Measurements from ENCODE around the gene SMG9. TPM values are rescaled to one million over a fixed set of nuclear protein-coding genes. Genes with fewer than 3 reads are reported as not detected.
A peak's percentile ranks its signal among the peaks of the same experiment; 100 is the strongest.

SMG9 gene
- total RNA-seq, 1 donor from 2014 or later = 87.6 TPM

DNA sequence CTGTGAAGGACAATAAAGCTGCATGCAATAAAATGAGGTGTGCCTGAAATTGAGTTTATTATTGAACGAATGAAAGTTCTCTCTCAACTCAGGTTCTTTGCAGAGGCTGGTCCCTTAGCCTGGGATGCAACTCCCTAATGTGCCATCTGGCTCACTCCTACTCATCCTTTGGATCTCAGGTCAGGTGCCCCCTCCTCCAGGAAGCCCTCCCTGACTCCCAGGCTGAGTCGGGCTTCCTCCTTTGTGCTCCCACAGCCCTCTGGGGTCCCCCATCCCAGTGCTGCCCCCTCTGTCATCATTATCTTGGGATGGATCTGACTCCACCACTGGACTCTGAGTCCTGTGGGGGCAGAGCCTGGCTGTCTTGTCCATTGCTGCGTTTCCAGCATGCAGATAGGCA, 41.6 kb downstream of the SMG9 start:
- Mint-ChIP-seq H3K4me1 (no peaks in the 10 kb centered on the region), H3K27ac (ENCODE audit: unreplicated experiment) (no peak overlapping the region), H3K9me3 (peaks cover 5% of the 10 kb centered on the region), H3K27me3 (ENCODE audit: low read depth) (peaks cover 9% of the 10 kb centered on the region), H3K4me3 (no peak overlapping the region), H3K36me3 (ENCODE audit: low read depth) (no peaks in the 10 kb centered on the region)
- TF ChIP-seq, protein P1, sequence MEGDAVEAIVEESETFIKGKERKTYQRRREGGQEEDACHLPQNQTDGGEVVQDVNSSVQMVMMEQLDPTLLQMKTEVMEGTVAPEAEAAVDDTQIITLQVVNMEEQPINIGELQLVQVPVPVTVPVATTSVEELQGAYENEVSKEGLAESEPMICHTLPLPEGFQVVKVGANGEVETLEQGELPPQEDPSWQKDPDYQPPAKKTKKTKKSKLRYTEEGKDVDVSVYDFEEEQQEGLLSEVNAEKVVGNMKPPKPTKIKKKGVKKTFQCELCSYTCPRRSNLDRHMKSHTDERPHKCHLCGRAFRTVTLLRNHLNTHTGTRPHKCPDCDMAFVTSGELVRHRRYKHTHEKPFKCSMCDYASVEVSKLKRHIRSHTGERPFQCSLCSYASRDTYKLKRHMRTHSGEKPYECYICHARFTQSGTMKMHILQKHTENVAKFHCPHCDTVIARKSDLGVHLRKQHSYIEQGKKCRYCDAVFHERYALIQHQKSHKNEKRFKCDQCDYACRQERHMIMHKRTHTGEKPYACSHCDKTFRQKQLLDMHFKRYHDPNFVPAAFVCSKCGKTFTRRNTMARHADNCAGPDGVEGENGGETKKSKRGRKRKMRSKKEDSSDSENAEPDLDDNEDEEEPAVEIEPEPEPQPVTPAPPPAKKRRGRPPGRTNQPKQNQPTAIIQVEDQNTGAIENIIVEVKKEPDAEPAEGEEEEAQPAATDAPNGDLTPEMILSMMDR (conservative IDR thresholded peaks at IDR 0.05) = no peak
- no peak for DNase-seq (ENCODE audit: low read depth, low spot score)

DNA sequence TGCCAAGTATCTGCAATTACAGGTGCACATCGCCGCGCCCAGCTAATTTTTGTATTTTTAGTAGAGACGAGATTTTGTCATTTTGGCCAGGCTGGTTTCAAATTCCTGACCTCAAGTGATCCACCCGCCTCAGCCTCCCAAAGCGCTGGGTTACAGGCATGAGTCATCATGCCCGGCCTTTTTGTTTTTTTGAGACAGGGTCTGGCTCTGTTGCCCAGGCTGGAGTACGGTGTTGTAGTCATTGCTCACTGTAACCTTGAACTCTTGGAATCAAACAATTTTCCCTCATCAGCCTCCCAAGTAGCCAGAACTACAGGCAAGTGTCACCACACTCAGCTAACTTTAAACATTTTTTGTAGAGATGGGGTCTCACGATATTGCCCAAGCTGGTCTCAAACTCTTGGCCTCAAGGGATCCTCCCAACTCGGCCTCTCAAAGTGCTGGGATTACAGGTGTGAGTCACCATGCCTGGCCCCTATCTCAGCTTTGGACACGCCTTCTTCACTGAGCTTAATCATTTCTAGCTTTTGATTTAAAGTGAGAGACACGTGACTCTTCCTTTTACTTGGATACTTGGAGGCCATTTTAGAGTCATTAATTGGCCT, 42.9 kb downstream of the SMG9 start:
- Mint-ChIP-seq H3K27ac (ENCODE audit: unreplicated experiment) (no peak overlapping the region), H3K4me1 (no peaks in the 10 kb centered on the region), H3K4me3 (no peak overlapping the region), H3K36me3 (ENCODE audit: low read depth) (no peaks in the 10 kb centered on the region), H3K27me3 (ENCODE audit: low read depth) (peaks cover 9% of the 10 kb centered on the region), H3K9me3 (peaks cover 5% of the 10 kb centered on the region)
- no peak for DNase-seq (ENCODE audit: low read depth, low spot score)
- TF ChIP-seq, protein P1 (conservative IDR thresholded peaks at IDR 0.05) = no peak

DNA sequence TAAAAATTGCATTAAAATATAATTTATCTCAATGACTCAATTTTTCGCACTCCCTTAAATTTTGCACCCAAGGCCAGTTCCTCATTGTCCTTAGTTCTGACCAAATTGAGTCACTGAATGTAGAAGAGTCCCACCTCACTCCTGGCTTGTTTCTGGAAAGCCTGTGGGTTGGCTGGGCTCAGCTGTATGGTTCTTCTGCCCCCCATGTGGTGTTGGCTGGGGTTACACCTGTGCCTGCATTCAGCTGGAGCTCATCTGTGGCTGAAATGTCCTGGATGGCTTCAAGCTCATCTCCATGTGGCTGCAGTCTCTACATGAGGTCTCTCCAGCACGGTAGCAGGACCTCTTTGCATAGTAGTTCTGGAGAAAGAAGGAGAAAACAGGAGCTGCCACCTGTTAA, 46.0 kb downstream of the SMG9 start:
- TF ChIP-seq, protein P1 (conservative IDR thresholded peaks at IDR 0.05) = no peak
- Mint-ChIP-seq H3K36me3 (ENCODE audit: low read depth) (no peaks in the 10 kb centered on the region), H3K9me3 (peaks cover 5% of the 10 kb centered on the region), H3K27me3 (ENCODE audit: low read depth) (peaks cover 20% of the 10 kb centered on the region), H3K27ac (ENCODE audit: unreplicated experiment) (no peak overlapping the region), H3K4me3 (no peak overlapping the region), H3K4me1 (no peaks in the 10 kb centered on the region)
- no peak for DNase-seq (ENCODE audit: low read depth, low spot score)

DNA sequence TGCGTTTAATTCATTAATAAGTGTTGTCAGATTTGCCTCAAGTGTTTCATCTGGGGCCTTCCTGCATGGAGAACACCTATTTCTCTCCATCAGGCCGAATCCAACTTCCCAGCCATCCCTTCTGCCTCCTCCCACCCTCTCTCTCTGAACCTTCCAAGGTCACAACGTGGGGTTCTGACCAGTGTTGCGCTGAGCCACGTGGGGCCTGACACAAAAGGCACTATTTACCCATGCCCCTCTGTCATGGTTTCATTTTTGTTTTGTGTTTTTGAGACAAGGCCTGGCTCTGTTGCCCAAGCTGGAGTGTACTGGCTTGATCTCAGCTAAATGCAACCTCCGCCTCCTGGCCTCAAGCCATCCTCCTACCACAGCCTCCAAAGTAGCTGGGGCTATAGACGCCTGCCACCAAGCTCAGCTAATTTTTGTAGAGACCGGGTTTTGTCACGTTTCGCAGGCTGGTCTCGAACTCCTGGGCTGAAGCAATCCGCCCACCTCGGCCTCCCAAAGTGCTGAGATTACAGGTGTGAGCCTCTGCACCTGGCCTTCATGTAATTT, 47.5 kb downstream of the SMG9 start:
- peaks cover 5% of the 10 kb centered on the region for H3K9me3 Mint-ChIP-seq
- H3K36me3 Mint-ChIP-seq (ENCODE audit: low read depth) = no peaks in the 10 kb centered on the region
- no peak overlapping the region for H3K4me3 Mint-ChIP-seq
- peaks cover 23% of the 10 kb centered on the region for H3K27me3 Mint-ChIP-seq (ENCODE audit: low read depth)
- TF ChIP-seq, protein P1 (conservative IDR thresholded peaks at IDR 0.05) = no peak
- no peak for DNase-seq (ENCODE audit: low read depth, low spot score)
- H3K4me1 Mint-ChIP-seq = no peaks in the 10 kb centered on the region
- H3K27ac Mint-ChIP-seq (ENCODE audit: unreplicated experiment) = peak overlapping the region; percentile 38

DNA sequence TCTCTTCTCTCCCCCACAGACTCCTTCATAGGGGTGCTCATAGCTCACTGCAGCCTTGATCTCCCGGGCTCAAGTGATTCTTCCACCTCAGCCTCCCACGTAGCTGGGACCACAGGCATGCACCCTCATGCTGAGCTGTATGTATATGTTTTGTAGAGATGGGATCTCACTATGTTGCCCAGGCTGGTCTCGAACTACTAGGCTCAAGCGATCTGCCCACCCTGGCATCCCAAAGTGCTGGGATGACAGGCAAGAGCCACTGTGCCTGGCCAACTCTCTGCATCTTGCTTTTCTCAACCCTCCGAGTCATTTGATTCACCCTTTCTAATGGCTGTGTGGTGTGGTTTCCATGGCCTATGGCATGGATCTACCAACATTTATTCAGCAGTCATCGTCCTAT, 49.0 kb downstream of the SMG9 start:
- no peak for DNase-seq (ENCODE audit: low read depth, low spot score)
- Mint-ChIP-seq H3K4me1 (no peaks in the 10 kb centered on the region), H3K4me3 (no peak overlapping the region), H3K9me3 (peaks cover 5% of the 10 kb centered on the region), H3K36me3 (ENCODE audit: low read depth) (no peaks in the 10 kb centered on the region), H3K27ac (ENCODE audit: unreplicated experiment) (no peak overlapping the region), H3K27me3 (ENCODE audit: low read depth) (peaks cover 18% of the 10 kb centered on the region)
- TF ChIP-seq, protein P1 (conservative IDR thresholded peaks at IDR 0.05) = no peak

Data from neural crest cell (in vitro differentiated cells).